IPS DF 6.9 (cell line): ENCODE measurements around the gene HPCAL1.

Experiments used
- DNase-seq: peaks from one replicate; pipeline ENCODE4 v3.0.0-alpha.2; 2013; ENCODE audit warnings: low read depth, low spot score
- H3K27ac ChIP-seq: one replicate; pipeline ENCODE4 v1.5.1; 2013; ENCODE audit warnings: low read length, control low read depth
- H3K27me3 ChIP-seq: 2 replicates; pipeline ENCODE4 v1.6.1; 2013; ENCODE audit warnings: mild to moderate bottlenecking, low read length; ENCODE audit not compliant: control insufficient read depth, insufficient read depth
- H3K36me3 ChIP-seq: 2 replicates; pipeline ENCODE4 v1.6.1; 2013; ENCODE audit warnings: low read length; ENCODE audit not compliant: control insufficient read depth, insufficient read depth
- H3K4me1 ChIP-seq: 2 replicates; pipeline ENCODE4 v1.6.1; 2013; ENCODE audit warnings: low read length; ENCODE audit not compliant: control insufficient read depth, insufficient read depth
- H3K4me3 ChIP-seq: 2 replicates; pipeline ENCODE4 v1.5.1; 2013; ENCODE audit warnings: mild to moderate bottlenecking, low read length
- H3K9me3 ChIP-seq: 2 replicates; pipeline ENCODE4 v1.6.1; 2013; ENCODE audit warnings: low read length, inconsistent platforms; ENCODE audit not compliant: control insufficient read depth, insufficient read depth
- WGBS: extraction: QIAGEN DNeasy Blood & Tissue Kit; methylation state at CpG from one replicate; pipeline ENCODE4 v1.1.7; 2013; ENCODE audit warnings: mixed read lengths, missing lambda C conversion rate; ENCODE audit not compliant: insufficient read length, insufficient coverage; 5-methylcytosine and 5-hydroxymethylcytosine counted together

The HPCAL1 gene

GRCh38 chr2:10372203-10372861 is 69.6 kb downstream of the HPCAL1 start:
- Histone ChIP-seq H3K27me3 (no peaks in the 10 kb centered on the region), H3K4me3 (no peak overlapping the region), H3K36me3 (no peaks in the 10 kb centered on the region), H3K9me3 (no peaks in the 10 kb centered on the region), H3K27ac (no peak overlapping the region), H3K4me1 (peaks cover 2% of the 10 kb centered on the region; the same call in 1 of the 2 replicates)
- DNase-seq: no peak
- WGBS: no CpG with 5 or more reads among the region's 20 CpGs

- no CpG with 5 or more reads among the region's 7 CpGs for WGBS
These were observed 70.1 kb downstream of the HPCAL1 start for GRCh38 chr2:10372862-10373240.

GRCh38 chr2:10373931-10374330 is 71.2 kb downstream of the HPCAL1 start:
- Histone ChIP-seq H3K9me3 (no peaks in the 10 kb centered on the region), H3K27me3 (no peaks in the 10 kb centered on the region), H3K27ac (no peak overlapping the region), H3K36me3 (no peaks in the 10 kb centered on the region), H3K4me3 (no peak overlapping the region), H3K4me1 (peaks cover 2% of the 10 kb centered on the region; the same call in 1 of the 2 replicates)
- no CpG with 5 or more reads among the region's 10 CpGs for WGBS
- no peak for DNase-seq

More at GRCh38 chr2:10372862-10373240, 70.1 kb downstream of the HPCAL1 start:
- Histone ChIP-seq H3K27me3 (no peaks in the 10 kb centered on the region), H3K9me3 (no peaks in the 10 kb centered on the region), H3K4me1 (peaks cover 2% of the 10 kb centered on the region; the same call in 1 of the 2 replicates), H3K36me3 (no peaks in the 10 kb centered on the region), H3K27ac (no peak overlapping the region), H3K4me3 (no peak overlapping the region)
- DNase-seq: no peak

DNA sequence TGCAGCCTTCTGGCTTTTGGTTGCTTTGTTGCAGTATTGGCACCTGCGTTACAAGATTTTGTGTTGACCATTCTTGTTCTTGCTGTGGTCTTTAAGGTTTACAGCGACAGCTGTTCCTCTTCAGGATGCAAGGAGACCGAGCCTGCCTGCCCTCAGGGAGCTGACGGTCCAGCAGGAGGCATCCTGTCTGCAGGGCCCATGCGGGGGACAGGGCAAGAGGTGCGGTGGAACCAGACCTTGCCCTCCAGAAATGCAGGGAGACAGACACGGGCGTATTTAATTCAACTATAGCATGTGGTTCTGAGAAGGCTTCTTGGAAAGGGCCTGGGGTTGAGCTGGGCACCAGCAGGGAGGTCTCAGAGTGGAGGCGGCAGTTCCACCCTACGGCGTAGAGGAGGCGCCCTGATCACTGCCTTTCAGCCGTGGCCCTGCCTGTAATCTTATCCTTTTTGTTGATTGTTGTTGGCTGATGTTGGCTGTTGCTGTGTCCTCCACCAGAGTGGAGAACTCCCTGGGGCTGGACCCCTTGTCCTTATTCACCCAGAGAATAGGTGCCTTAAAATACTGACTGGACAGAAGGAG is 71.7 kb downstream of the HPCAL1 start:
- H3K36me3 ChIP-seq: no peaks in the 10 kb centered on the region
- no CpG with 5 or more reads among the region's 13 CpGs for WGBS
- no peaks in the 10 kb centered on the region for H3K27me3 ChIP-seq
- H3K9me3 ChIP-seq: no peaks in the 10 kb centered on the region
- peaks cover 2% of the 10 kb centered on the region; the same call in 1 of the 2 replicates for H3K4me1 ChIP-seq
- no peak for DNase-seq
- H3K4me3 ChIP-seq: no peak overlapping the region
- H3K27ac ChIP-seq: no peak overlapping the region

DNA sequence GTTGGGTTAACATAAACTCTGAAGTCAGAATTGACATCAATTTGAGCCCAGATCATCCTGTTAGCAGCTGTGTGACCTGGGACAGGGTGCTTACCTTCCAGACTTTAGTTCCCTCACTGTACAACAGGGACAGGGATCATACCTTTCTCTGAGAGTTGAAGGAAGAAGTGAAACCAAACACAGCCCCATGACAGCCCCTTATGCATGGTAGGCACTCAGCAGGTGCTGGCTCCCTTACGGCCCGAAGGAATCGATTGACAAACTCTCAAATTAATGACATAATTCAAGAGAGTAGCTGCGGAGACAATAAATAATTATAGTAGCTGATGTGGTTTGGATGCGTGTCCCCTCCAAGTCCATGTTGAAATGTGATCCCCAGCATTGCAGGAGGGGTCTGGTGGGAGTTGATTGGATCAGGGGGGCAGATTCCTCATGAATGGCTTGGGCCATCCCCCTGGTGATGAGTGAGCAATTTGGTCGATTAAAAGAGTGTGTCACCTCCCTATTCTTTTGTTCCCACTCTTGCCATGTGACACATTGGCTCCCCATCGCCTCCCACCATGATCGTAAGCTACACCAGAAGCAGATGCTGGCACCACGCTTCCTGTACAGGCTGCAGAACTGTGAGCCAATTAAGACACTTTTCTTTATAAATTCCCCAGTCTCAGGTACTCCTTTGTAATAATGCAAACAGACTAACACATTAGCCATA is 73.0 kb downstream of the HPCAL1 start:
- no peaks in the 10 kb centered on the region for H3K36me3 ChIP-seq
- no peaks in the 10 kb centered on the region for H3K9me3 ChIP-seq
- no peak overlapping the region for H3K4me3 ChIP-seq
- no peaks in the 10 kb centered on the region for H3K27me3 ChIP-seq
- H3K27ac ChIP-seq: no peak overlapping the region
- no peak for DNase-seq
- WGBS: no CpG with 5 or more reads among the region's 9 CpGs
- H3K4me1 ChIP-seq: peaks cover 2% of the 10 kb centered on the region; the same call in 1 of the 2 replicates

GRCh38 chr2:10377052-10377746 is 74.5 kb downstream of the HPCAL1 start:
- WGBS: no CpG with 5 or more reads among the region's 21 CpGs
- no peaks in the 10 kb centered on the region for H3K9me3 ChIP-seq
- H3K27ac ChIP-seq: no peak overlapping the region
- DNase-seq: no peak
- H3K4me3 ChIP-seq: no peak overlapping the region
- H3K36me3 ChIP-seq: no peaks in the 10 kb centered on the region
- H3K27me3 ChIP-seq: no peaks in the 10 kb centered on the region
- H3K4me1 ChIP-seq: peaks cover 6% of the 10 kb centered on the region

GRCh38 chr2:10377747-10378085 is 75.0 kb downstream of the HPCAL1 start:
- no peaks in the 10 kb centered on the region for H3K36me3 ChIP-seq
- H3K27me3 ChIP-seq: no peaks in the 10 kb centered on the region
- no peaks in the 10 kb centered on the region for H3K9me3 ChIP-seq
- no peak overlapping the region for H3K27ac ChIP-seq
- no CpG with 5 or more reads among the region's 12 CpGs for WGBS
- H3K4me1 ChIP-seq: peaks cover 10% of the 10 kb centered on the region
- no peak overlapping the region for H3K4me3 ChIP-seq
- no peak for DNase-seq

GRCh38 chr2:10378189-10378588 is 75.5 kb downstream of the HPCAL1 start:
- H3K27ac ChIP-seq: no peak overlapping the region
- no peak overlapping the region for H3K4me3 ChIP-seq
- DNase-seq: no peak

GRCh38 chr2:10380048-10380926 is 77.6 kb downstream of the HPCAL1 start:
- Histone ChIP-seq H3K4me1 (peaks cover 10% of the 10 kb centered on the region), H3K27ac (no peak overlapping the region), H3K27me3 (no peaks in the 10 kb centered on the region), H3K9me3 (no peaks in the 10 kb centered on the region), H3K4me3 (no peak overlapping the region), H3K36me3 (no peaks in the 10 kb centered on the region)
- no CpG with 5 or more reads among the region's 9 CpGs for WGBS
- DNase-seq: no peak

More at GRCh38 chr2:10378189-10378588, 75.5 kb downstream of the HPCAL1 start:
- Histone ChIP-seq H3K36me3 (no peaks in the 10 kb centered on the region), H3K27me3 (no peaks in the 10 kb centered on the region), H3K9me3 (no peaks in the 10 kb centered on the region), H3K4me1 (peaks cover 10% of the 10 kb centered on the region)
- no CpG with 5 or more reads among the region's 7 CpGs for WGBS

DNA sequence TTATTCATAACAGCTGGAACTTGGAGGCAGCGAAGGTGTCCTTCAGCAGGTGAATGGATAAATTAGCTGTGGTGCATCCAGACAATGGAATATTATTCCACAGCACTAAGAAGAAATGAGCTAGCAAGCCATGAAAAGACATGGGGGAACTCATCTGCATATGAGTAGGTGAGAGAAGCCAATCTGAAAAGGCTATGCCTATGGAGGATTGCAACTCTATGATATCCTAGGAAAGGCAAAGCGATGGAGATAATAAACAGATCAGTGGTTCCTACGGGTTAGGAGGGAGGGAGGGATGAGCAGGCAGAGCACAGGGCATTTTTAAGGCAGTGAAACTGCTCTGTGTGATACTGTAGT is 79.3 kb downstream of the HPCAL1 start:
- Histone ChIP-seq H3K27me3 (no peaks in the 10 kb centered on the region), H3K4me1 (peaks cover 8% of the 10 kb centered on the region), H3K9me3 (no peaks in the 10 kb centered on the region), H3K4me3 (no peak overlapping the region), H3K36me3 (no peaks in the 10 kb centered on the region), H3K27ac (no peak overlapping the region)
- WGBS: no CpG with 5 or more reads among the region's 3 CpGs
- DNase-seq: no peak
